BE2C (cell line): ENCODE results near the gene PCNT.

Experiments used
- DNase-seq: peaks from one replicate; pipeline ENCODE4 v3.0.0-alpha.2; 2020
- H3K27me3 ChIP-seq: fragments of 250-450 bp; sonication (Bioruptor Pico); 2 replicates; pipeline ENCODE4 v1.5.1; 2020; ENCODE audit warnings: mild to moderate bottlenecking
- H3K36me3 ChIP-seq: fragments of 250-450 bp; sonication (Bioruptor Pico); 2 replicates; pipeline ENCODE4 v1.5.1; 2020; ENCODE audit warnings: mild to moderate bottlenecking
- H3K4me1 ChIP-seq: fragments of 250-450 bp; sonication (Bioruptor Pico); 2 replicates; pipeline ENCODE4 v1.5.1; 2020
- H3K4me3 ChIP-seq: 2 replicates; pipeline ENCODE4 v1.5.1; 2011; ENCODE audit warnings: low read depth, low read length
- H3K9me3 ChIP-seq: fragments of 250-450 bp; sonication (Bioruptor Pico); 2 replicates; pipeline ENCODE4 v1.5.1; 2020
- TF ChIP-seq, protein P1 (sequence below): IDR thresholded peaks from 2 replicates; pipeline ENCODE4 v1.5.1; 2012; ENCODE audit warnings: mild to moderate bottlenecking, low read depth, low read length

PCNT gene

DNA sequence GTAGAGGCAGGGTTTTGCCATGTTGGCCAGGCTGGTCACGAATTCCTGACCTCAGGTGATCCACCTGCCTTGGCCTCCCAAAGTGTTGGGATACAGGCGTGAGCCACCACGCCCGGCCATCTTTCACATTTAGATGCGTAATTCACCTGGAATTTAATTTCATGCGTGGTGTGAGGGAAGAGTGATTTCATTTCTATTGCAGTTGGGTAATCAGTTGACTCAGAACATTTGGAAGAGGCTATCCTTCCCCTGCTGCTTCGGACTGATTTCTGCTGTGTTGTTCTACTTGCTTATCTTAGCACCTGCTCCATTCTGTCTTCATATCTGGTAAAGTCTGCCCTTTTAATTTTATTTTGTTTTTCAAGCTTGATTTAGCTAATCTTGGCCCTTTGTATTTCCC, 153.8 kb downstream of the PCNT start:
- no peaks in the 10 kb centered on the region; the same call in none of the 2 replicates for H3K4me1 ChIP-seq
- TF ChIP-seq, protein P1, sequence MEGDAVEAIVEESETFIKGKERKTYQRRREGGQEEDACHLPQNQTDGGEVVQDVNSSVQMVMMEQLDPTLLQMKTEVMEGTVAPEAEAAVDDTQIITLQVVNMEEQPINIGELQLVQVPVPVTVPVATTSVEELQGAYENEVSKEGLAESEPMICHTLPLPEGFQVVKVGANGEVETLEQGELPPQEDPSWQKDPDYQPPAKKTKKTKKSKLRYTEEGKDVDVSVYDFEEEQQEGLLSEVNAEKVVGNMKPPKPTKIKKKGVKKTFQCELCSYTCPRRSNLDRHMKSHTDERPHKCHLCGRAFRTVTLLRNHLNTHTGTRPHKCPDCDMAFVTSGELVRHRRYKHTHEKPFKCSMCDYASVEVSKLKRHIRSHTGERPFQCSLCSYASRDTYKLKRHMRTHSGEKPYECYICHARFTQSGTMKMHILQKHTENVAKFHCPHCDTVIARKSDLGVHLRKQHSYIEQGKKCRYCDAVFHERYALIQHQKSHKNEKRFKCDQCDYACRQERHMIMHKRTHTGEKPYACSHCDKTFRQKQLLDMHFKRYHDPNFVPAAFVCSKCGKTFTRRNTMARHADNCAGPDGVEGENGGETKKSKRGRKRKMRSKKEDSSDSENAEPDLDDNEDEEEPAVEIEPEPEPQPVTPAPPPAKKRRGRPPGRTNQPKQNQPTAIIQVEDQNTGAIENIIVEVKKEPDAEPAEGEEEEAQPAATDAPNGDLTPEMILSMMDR = no peak
- no peaks in the 10 kb centered on the region; the same call in 1 of the 2 replicates for H3K36me3 ChIP-seq

GRCh38 chr21:46478910-46479309, 155.0 kb downstream of the PCNT start:
- no peak for DNase-seq
- H3K9me3 ChIP-seq = no peaks in the 10 kb centered on the region
- no peaks in the 10 kb centered on the region for H3K27me3 ChIP-seq
- TF ChIP-seq, protein P1 = no peak
- no peaks in the 10 kb centered on the region; the same call in 1 of the 2 replicates for H3K36me3 ChIP-seq
- no peaks in the 10 kb centered on the region; the same call in none of the 2 replicates for H3K4me1 ChIP-seq
- no peak overlapping the region for H3K4me3 ChIP-seq

More for the DNA sequence above, 153.8 kb downstream of the PCNT start:
- no peaks in the 10 kb centered on the region for H3K9me3 ChIP-seq
- no peak for DNase-seq
- no peak overlapping the region for H3K4me3 ChIP-seq
- no peaks in the 10 kb centered on the region for H3K27me3 ChIP-seq

DNA sequence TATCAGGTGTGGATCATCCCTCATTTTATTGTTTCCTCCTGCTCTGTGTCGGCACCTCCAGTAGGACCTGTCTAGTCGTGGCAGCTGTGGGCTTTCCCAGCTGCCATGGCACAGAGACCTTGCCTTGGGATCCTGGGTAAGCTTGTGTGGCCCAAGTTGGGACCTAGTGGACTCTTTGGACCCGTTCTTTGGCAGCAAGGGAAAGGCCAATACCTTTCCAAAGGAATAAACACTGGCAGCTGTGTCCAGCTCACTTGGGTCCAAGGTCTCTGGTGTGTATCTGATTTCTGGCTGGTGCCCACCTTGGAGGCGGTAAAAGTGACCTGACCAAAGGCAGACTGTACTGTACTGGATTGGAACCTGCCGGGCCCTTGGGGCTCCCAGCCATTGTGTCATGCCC, 156.5 kb downstream of the PCNT start:
- no peak for DNase-seq
- TF ChIP-seq, protein P1 = no peak
- Histone ChIP-seq H3K9me3 (no peaks in the 10 kb centered on the region), H3K27me3 (no peaks in the 10 kb centered on the region), H3K4me3 (no peak overlapping the region), H3K36me3 (peaks cover 2% of the 10 kb centered on the region; the same call in 1 of the 2 replicates), H3K4me1 (no peaks in the 10 kb centered on the region)

GRCh38 chr21:46482225-46482845, 158.4 kb downstream of the PCNT start:
- Histone ChIP-seq H3K9me3 (no peaks in the 10 kb centered on the region), H3K4me1 (no peaks in the 10 kb centered on the region), H3K36me3 (peaks cover 12% of the 10 kb centered on the region; the same call in 1 of the 2 replicates), H3K27me3 (no peaks in the 10 kb centered on the region), H3K4me3 (no peak overlapping the region)
- DNase-seq = no peak
- TF ChIP-seq, protein P1 = no peak

DNA sequence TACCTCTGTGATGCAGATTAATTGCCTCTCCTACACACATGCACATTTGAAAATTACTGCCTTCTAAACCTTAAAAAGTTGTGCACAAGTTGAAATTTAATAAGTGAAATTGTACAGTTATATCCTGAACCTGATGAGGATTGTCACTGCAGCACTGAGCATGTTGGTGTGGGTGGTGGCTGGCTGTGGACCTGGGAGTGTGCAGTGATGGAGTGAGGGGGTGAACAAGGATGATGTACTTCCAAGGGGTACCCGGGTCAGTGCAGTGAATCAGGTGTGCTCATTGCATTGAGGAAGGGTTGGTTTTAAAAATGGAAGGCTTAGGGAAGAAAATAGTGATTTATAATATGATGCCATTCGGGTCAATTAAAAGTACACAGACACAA, 158.9 kb downstream of the PCNT start:
- no peaks in the 10 kb centered on the region for H3K4me1 ChIP-seq
- no peak for DNase-seq

More for the DNA sequence above, 158.9 kb downstream of the PCNT start:
- H3K27me3 ChIP-seq = no peaks in the 10 kb centered on the region
- TF ChIP-seq, protein P1 = no peak
- H3K9me3 ChIP-seq = no peaks in the 10 kb centered on the region
- peaks cover 12% of the 10 kb centered on the region; the same call in 1 of the 2 replicates for H3K36me3 ChIP-seq
- H3K4me3 ChIP-seq = no peak overlapping the region
